ENCODE measurements around the gene ZBED4.
"Not testable (repeated sequence)": the region's sequence is repeated elsewhere in the genome, so short reads cannot be mapped to it uniquely, and the experiment has no call there.

The ZBED4 gene

DNA sequence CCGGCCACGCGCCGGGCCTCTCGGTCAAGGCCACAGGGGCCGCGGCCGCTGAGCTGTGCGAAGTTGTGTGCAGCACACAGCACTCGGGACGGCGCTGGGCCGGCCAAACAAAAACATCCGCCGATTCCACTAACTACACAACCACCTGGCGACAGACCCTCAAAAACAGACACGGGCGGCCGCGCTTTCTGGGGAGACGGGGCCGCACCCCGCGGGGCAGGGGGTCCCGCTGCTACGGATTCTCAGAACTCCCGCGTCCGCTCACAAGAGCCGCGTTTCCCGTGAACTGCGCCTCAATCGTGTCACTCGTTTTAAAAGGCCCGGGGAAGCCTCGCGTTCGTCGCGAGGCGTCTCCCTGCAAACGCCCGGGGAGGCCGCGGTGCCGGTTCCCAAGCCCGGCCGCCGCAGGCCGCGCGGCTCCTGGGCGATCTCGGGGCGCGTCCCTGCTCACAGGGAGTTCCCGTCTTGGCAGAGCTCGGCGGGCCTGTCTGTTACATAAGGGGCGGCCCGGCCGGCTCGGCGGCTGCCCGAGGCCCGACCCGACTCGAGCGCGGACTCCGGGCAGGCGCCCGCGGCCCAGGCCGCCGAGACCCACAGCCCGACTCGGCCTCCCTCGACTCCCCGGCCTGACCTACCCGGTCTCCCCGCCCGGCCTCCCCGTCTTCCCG, 26.9 kb upstream of the ZBED4 start:
- DNase-seq, result peak; percentile 60

- no peak for DNase-seq
Measured at GRCh38 chr22:49827271-49827852, 26.3 kb upstream of the ZBED4 start.

DNA sequence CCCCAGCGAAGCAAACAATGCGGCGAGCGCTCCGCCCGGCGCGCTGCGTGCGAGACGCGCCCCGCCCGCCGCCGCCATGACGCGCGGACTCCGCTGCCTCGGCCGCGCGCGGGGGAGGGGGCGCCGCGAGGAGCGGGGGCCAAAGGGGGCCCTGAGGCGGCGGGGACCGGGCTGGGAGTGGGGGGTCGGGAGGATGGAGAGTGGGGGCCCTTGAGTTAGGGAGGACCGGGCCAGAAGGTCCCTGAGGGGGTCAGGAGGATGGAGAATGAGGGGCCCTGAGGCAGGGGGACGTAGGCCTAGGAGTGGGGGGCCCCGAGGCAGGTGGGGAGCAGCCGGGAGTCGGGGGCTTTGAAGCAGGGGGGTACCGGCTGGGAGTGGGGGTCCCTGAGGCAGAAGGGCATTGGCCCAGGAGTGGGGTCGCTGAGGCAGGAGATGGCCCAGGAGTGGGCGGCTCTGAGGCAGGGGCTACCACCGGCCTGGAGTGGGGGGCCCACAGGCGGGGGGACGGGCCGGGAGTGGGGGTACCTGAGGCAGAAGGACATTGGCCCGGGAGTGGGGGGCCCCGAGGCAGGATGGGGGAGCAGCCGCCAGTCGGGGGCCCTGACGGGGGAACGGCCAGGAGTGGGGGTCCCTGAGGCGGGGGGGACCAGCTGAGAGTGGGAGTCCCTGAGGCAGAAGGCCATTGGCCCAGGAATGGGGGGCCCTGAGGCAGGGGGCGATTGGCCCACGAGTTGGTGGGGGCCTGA, 25.6 kb upstream of the ZBED4 start, which contains the start of gene BRD1:
BRD1 (minus strand) TSS at position 21 of the 746 bp plus-strand sequence. CDS start 3,556 bp downstream, outside the sequence.
- peak; percentile 81 for DNase-seq

GRCh38 chr22:49828599-49828965, 25.1 kb upstream of the ZBED4 start:
- DNase-seq, result no peak

- no peak for DNase-seq
Measured at GRCh38 chr22:49829044-49829853, 24.4 kb upstream of the ZBED4 start.

- DNase-seq, result no peak
Measured at GRCh38 chr22:49833340-49834007, 20.2 kb upstream of the ZBED4 start.

DNA sequence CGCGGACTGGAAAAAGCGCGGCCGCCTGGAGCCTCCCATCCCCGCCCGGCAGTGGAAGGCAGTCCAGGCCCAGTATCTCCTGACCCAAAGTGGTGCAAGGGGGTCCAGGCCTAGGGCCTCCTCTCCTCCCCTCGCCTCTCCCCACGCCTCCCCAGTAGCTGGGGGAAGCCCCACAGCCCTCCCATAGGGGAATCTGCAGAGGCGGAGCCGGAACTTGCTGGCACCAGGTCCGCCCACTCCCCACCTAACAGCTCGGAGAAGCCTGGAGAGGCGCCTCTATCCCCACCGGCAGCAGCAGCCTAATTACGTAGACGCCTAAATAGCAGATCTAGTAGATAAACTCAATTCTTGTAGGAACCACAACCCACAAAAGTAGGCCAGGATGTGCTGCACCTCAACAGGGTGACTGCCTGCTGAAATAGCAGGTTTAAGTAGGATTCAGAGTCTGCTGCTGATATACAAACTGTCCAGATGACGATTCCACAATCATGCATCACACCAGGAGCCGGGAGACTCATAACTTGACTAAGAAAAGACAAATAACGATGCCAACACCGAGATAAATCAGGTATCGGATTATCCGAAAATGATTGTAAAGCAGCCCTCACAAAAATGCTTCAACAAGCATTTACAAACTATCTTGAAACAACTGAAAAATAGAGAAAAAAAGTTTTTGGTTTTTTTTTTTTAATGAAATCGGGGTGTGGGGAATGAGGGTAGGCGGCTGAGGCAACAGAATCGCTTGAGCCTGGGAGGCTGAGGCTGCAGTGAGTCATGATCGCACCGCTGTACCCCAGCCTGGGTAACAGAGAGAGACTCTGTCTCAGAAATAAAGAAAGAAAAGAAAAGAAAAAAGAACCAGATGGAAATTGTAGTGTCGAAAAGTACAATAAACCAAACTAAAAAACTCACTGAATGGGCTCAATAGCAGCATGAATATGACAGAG, 14.6 kb upstream of the ZBED4 start:
- DNase-seq, result peak; percentile 14

DNA sequence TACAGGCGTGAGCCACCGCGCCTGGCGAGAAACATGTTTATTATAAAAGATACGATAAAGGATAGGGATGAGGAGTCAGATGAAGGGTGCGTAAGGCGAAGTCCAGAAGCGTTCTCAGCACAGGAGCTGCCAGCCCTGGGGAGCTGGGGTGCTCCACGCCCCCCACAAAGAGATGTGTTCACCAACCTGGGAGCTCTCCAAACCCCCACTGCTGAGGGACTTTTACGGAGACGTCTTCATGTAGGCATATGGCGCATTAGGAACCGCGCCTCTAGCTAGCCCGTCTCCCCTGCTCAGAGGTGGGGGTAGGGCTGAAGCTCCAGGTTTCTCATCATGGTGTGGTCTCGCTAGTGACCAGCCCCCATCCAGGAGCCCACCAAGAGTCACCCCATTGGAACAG, 8.4 kb upstream of the ZBED4 start:
- DNase-seq, result no peak

GRCh38 chr22:49845666-49846459, 7.8 kb upstream of the ZBED4 start:
- no peak for DNase-seq

- DNase-seq, result peak; percentile 29
Measured at GRCh38 chr22:49847751-49848689, 5.6 kb upstream of the ZBED4 start.

DNA sequence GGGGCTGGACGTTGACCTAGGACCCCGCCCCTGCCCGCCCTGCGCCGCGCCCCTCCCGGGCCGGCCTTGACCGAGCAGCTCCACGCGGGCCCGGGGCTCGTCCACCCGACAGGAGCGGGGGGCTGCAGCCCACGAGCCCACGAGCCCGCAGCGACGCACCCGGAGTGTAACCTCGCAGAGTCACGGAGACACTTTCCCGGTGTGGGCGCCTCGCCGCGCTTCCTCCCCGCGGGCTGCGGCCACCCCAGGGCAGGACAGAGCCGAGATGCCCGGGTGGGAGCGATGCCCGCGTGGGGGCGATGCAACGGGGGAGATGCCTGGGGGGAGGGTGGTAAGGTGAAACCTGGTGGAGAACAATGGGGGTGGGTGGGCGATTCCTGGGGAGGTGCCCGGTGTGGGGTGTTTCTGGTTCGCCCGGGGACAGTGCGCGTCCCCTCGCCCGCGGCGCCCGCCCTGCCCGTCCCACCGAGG, 4.9 kb upstream of the ZBED4 start:
- DNase-seq, result peak; percentile 22

- peak; percentile 12 for DNase-seq
Measured at GRCh38 chr22:49849161-49850020, 4.3 kb upstream of the ZBED4 start.

- DNase-seq, result no peak
Measured at GRCh38 chr22:49850021-49850911, 3.4 kb upstream of the ZBED4 start.

- DNase-seq, result no peak
Measured at GRCh38 chr22:49850959-49851802, 2.5 kb upstream of the ZBED4 start.

- not testable (repeated sequence) for DNase-seq
Measured at GRCh38 chr22:49852568-49852897, 1.1 kb upstream of the ZBED4 start.

Data from eye (tissue), 1 donor.